Activated CD8-positive, alpha-beta memory T cell treated with anti-CD3 and anti-CD28 coated beads for 1 hour (primary cell): ENCODE results near the gene COMT.

Experiments
- DNase-seq, 2 donors: peaks; one replicate each; pipeline ENCODE4 v3.0.0-alpha.2; 2020; ENCODE audit warnings: low read depth in 1 of 2; ENCODE audit errors: extremely low read depth in 1 of 2

Gene COMT

GRCh38 chr22:19968450-19968891, 26.9 kb downstream of the COMT start:
- no peak for DNase-seq

- no peak for DNase-seq
These were observed 27.8 kb downstream of the COMT start for GRCh38 chr22:19969141-19969928.

GRCh38 chr22:19970031-19970478, 28.5 kb downstream of the COMT start:
- DNase-seq: no peak

- peak; percentile 46 to 72 for DNase-seq
These were observed 29.1 kb downstream of the COMT start for GRCh38 chr22:19970479-19971275.

GRCh38 chr22:19971276-19972124, 29.9 kb downstream of the COMT start:
- DNase-seq: no peak

GRCh38 chr22:19972251-19972650, 30.7 kb downstream of the COMT start:
- DNase-seq: no peak

- DNase-seq: no peak
These were observed 31.3 kb downstream of the COMT start for GRCh38 chr22:19972652-19973550.

- DNase-seq: no peak
These were observed 32.1 kb downstream of the COMT start for GRCh38 chr22:19973551-19974267.

- DNase-seq: no peak
These were observed 32.8 kb downstream of the COMT start for GRCh38 chr22:19974268-19974861.

- no peak for DNase-seq
These were observed 33.5 kb downstream of the COMT start for GRCh38 chr22:19974935-19975706.

GRCh38 chr22:19975707-19976035, 34.1 kb downstream of the COMT start:
- DNase-seq: no peak

GRCh38 chr22:19976671-19977070, 35.1 kb downstream of the COMT start:
- no peak for DNase-seq

GRCh38 chr22:19977296-19978243, 36.0 kb downstream of the COMT start:
- DNase-seq: no peak

- no peak for DNase-seq
These were observed 37.2 kb downstream of the COMT start for GRCh38 chr22:19978748-19979147.

- no peak for DNase-seq
These were observed 38.3 kb downstream of the COMT start for GRCh38 chr22:19979712-19980493.

GRCh38 chr22:19980766-19981165, 39.2 kb downstream of the COMT start:
- DNase-seq: no peak
